Tibial nerve (tissue), 4 donors: ENCODE measurements around the gene BTN1A1.

ENCODE experiments used
- EP300 ChIP-seq, 2 donors: sonication (generic); formaldehyde crosslinking; IDR thresholded peaks; one replicate each; pipeline ENCODE4 v1.6.1; 2017; ENCODE audit warnings: antibody characterized with exemption in 2 of 2, mild to moderate bottlenecking in 1 of 2
- POLR2A ChIP-seq, 2 donors: fragments of 450-650 bp; IDR thresholded peaks; one replicate each; pipeline ENCODE4 v1.6.1; 2017; ENCODE audit warnings: antibody characterized with exemption in 2 of 2, mild to moderate bottlenecking in 2 of 2, moderate library complexity in 2 of 2
- TF ChIP-seq, protein P1 (sequence below), 5 experiments: fragments of 200-600 bp in 3 of 5; fragments of 450-650 bp in 2 of 5; sonication (generic) in 3 of 5; IDR thresholded peaks; one replicate each; pipeline ENCODE4 v1.5.1; 2016 to 2019; ENCODE audit warnings: antibody characterized with exemption in 5 of 5, mild to moderate bottlenecking in 3 of 5, moderate library complexity in 2 of 5

GRCh38 chr6:26464014-26464413 lies 36.1 kb upstream of the BTN1A1 start:
- TF ChIP-seq, protein P1, sequence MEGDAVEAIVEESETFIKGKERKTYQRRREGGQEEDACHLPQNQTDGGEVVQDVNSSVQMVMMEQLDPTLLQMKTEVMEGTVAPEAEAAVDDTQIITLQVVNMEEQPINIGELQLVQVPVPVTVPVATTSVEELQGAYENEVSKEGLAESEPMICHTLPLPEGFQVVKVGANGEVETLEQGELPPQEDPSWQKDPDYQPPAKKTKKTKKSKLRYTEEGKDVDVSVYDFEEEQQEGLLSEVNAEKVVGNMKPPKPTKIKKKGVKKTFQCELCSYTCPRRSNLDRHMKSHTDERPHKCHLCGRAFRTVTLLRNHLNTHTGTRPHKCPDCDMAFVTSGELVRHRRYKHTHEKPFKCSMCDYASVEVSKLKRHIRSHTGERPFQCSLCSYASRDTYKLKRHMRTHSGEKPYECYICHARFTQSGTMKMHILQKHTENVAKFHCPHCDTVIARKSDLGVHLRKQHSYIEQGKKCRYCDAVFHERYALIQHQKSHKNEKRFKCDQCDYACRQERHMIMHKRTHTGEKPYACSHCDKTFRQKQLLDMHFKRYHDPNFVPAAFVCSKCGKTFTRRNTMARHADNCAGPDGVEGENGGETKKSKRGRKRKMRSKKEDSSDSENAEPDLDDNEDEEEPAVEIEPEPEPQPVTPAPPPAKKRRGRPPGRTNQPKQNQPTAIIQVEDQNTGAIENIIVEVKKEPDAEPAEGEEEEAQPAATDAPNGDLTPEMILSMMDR (IDR thresholded peaks at IDR 0.05): no peak
- TF ChIP-seq POLR2A (IDR thresholded peaks at IDR 0.05) (no peak), EP300 (IDR thresholded peaks at IDR 0.05) (no peak)
